ENCODE data around the gene LCN2.
A peak's percentile ranks its signal among the peaks of the same experiment; 100 is the strongest.

GRCh38 chr9:128127990-128128835 is 21.0 kb upstream of the LCN2 start:
- TF ChIP-seq CTCF (IDR thresholded peaks at IDR 0.05): peak in 1 of 4 experiments; percentile 31
- peak in 1 of 2 donors; percentile 43 for TF ChIP-seq POLR2A (IDR thresholded peaks at IDR 0.05)
